ENCODE results near the gene SLC25A29. TPM values are rescaled to one million over a fixed set of nuclear protein-coding genes. Genes with fewer than 3 reads are reported as not detected.

The SLC25A29 gene
- total and polyA plus RNA-seq, 2 of the 13 experiments (the other 11 are each of a cell fraction or from before 2014, with no cell fraction given) = 12.2 to 17.2 TPM

- no peak for TF ChIP-seq PHF5A (CRISPR knock-in tag; IDR thresholded peaks at IDR 0.05; ENCODE audit: low read depth, unreplicated experiment)
- no peak for TF ChIP-seq HOXA9 (CRISPR knock-in tag; IDR thresholded peaks at IDR 0.05; ENCODE audit: borderline replicate concordance)
- TF ChIP-seq, protein P1, sequence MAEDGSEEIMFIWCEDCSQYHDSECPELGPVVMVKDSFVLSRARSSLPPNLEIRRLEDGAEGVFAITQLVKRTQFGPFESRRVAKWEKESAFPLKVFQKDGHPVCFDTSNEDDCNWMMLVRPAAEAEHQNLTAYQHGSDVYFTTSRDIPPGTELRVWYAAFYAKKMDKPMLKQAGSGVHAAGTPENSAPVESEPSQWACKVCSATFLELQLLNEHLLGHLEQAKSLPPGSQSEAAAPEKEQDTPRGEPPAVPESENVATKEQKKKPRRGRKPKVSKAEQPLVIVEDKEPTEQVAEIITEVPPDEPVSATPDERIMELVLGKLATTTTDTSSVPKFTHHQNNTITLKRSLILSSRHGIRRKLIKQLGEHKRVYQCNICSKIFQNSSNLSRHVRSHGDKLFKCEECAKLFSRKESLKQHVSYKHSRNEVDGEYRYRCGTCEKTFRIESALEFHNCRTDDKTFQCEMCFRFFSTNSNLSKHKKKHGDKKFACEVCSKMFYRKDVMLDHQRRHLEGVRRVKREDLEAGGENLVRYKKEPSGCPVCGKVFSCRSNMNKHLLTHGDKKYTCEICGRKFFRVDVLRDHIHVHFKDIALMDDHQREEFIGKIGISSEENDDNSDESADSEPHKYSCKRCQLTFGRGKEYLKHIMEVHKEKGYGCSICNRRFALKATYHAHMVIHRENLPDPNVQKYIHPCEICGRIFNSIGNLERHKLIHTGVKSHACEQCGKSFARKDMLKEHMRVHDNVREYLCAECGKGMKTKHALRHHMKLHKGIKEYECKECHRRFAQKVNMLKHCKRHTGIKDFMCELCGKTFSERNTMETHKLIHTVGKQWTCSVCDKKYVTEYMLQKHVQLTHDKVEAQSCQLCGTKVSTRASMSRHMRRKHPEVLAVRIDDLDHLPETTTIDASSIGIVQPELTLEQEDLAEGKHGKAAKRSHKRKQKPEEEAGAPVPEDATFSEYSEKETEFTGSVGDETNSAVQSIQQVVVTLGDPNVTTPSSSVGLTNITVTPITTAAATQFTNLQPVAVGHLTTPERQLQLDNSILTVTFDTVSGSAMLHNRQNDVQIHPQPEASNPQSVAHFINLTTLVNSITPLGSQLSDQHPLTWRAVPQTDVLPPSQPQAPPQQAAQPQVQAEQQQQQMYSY (CRISPR knock-in tag; IDR thresholded peaks at IDR 0.05) = no peak
- TF ChIP-seq SP1 (IDR thresholded peaks at IDR 0.05) = no peak
- no peak for TF ChIP-seq SP1 (CRISPR knock-in tag; IDR thresholded peaks at IDR 0.05)
- no peak for TF ChIP-seq ZFY (CRISPR knock-in tag; IDR thresholded peaks at IDR 0.05)
- TF ChIP-seq HNF4G (IDR thresholded peaks at IDR 0.05; ENCODE audit: borderline replicate concordance, low read depth, low read length) = no peak
- no peak for TF ChIP-seq HNF4G (CRISPR knock-in tag; IDR thresholded peaks at IDR 0.05; ENCODE audit: borderline replicate concordance, low read depth)
- peak; percentile 37; the same call in 1 of the 2 replicates for TF ChIP-seq PATZ1 (CRISPR knock-in tag; IDR thresholded peaks at IDR 0.05)
These were observed 2.9 kb upstream of the SLC25A29 start (continued) for GRCh38 chr14:100309028-100309737.
